Esophagus squamous epithelium (tissue), 4 donors: ENCODE measurements around the gene THEM4.

Experiments used
- CTCF ChIP-seq, 6 experiments: fragments of 450-650 bp in 4 of 6; fragments of 200-600 bp in 2 of 6; sonication (generic) in 2 of 6; IDR thresholded peaks; one replicate each; pipeline ENCODE4 v1.5.1; 2016 to 2019; ENCODE audit warnings: antibody characterized with exemption in 6 of 6, mild to moderate bottlenecking in 4 of 6, moderate library complexity in 4 of 6
- POLR2A ChIP-seq, 4 donors: fragments of 450-650 bp; IDR thresholded peaks; one replicate each; pipeline ENCODE4 v1.6.1; 2017; ENCODE audit warnings: antibody characterized with exemption in 4 of 4, mild to moderate bottlenecking in 4 of 4, moderate library complexity in 3 of 4

DNA sequence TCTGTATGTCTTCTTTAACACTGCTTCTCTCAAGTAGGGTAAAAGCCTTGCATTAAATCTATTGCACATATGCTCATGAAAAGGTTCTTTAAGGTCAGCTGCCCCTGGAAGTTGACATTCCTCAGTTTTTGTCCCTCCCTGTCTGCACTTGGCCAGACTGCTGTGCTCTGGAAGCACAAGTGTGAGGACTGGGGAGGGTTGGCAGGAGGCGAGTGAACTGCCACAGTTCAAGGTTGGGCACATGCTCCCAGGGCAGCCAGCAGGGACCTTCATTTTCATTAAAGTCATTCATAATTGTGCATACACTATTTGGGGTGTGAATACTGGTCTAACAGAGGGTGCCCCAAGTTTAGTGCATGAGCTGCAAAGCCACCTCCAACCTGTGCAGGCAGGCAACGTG lies 44.9 kb downstream of the THEM4 start:
- TF ChIP-seq CTCF (IDR thresholded peaks at IDR 0.05) (no peak), POLR2A (IDR thresholded peaks at IDR 0.05) (no peak)
